GM21576 (cell line): ENCODE results near the gene AK8.

Experiments used
- ATAC-seq: cut with Tn5 transposase; IDR thresholded peaks from one replicate; pipeline ENCODE4 v1.9.1; 2021; ENCODE audit warnings: mild to moderate bottlenecking, moderate library complexity; ENCODE audit not compliant: unreplicated experiment

Gene AK8, protein sequence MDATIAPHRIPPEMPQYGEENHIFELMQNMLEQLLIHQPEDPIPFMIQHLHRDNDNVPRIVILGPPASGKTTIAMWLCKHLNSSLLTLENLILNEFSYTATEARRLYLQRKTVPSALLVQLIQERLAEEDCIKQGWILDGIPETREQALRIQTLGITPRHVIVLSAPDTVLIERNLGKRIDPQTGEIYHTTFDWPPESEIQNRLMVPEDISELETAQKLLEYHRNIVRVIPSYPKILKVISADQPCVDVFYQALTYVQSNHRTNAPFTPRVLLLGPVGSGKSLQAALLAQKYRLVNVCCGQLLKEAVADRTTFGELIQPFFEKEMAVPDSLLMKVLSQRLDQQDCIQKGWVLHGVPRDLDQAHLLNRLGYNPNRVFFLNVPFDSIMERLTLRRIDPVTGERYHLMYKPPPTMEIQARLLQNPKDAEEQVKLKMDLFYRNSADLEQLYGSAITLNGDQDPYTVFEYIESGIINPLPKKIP

DNA sequence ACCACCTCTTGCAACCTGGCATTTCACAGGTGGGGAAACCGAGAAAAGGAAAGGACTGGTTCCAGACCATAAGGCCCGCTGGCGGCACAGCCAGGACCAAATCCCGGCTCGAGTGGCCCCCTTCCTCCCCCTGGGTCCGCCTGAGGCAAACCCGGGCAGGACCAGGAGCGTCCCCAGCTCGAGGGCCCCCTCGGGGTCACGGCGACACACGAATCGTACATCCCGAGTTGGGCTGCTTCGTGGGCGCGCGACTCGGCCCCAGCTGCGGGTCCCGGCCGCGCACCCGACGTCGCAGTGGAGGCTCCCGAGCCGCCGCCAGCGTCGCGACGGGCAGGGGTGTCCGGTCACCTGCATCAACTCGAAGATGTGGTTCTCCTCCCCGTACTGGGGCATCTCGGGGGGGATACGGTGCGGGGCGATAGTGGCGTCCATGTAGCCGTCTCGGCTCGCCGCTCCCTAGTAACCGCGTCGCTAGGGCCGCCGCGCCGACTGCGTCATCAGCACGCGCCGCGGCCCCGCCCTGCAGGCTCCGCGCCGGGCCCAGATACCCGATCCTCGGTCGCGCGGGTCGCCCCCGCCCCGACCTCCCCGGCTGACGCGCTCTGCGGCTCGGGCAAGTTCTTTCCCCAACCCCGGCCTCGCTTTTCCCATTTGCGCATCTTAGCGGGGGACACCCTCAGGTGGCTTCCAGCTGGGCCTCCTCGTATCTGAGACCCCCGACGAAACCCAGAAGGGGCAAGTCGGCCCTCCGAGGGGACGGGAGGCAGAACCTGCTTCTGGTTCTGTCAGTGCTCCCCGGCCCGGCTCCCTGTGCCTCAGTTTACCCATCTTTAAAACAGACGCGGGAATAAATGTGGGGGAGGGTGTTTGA, at the start of gene AK8:
AK8 (minus strand) TSS at position 461 of the 871 bp plus-strand sequence; CDS start at position 432, 29 bp downstream.
- no peak for ATAC-seq

DNA sequence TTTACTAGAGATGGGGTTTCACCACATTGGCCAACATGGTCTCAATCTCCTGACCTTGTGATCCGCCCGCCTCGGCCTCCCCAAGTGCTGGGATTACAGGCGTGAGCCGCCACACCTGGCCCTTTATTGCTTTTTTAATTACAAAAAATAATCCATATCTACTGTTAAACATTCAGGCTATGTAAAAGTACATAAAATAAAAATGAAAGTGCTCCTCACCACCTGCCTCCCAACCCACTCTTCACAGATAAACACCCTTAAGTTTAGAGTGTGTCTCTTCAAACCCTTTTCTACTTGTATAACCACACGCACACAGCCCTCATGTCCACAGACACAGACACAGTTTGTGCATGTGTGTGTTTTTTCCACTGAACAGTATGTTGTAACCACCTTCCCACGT, 49.6 kb upstream of the AK8 start:
- ATAC-seq = no peak

DNA sequence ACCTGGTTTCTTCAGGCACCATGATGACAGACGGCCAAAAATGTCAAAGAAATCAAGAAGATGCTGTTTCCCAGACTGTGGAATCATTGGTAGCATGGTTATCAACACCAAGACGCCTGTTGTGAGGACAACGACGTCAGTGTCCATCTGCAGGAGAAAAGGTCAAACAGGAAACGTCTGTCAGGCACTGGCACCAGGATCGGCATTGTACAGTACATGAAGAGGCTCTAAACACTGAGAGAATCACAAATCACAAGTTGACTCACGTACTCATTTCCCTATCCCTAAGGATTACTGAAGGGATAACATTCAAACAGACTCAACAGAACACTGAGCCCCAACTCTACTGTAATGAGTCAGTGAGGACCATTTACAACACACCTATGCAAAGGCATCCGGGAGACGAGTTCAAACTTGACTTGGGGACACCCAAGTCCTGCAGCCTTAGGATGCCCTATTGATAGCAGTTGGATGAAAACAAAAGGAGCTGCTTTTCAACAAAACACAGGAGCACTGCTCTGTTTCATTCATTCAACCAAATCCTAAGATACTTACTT, 45.3 kb upstream of the AK8 start:
- no peak for ATAC-seq

DNA sequence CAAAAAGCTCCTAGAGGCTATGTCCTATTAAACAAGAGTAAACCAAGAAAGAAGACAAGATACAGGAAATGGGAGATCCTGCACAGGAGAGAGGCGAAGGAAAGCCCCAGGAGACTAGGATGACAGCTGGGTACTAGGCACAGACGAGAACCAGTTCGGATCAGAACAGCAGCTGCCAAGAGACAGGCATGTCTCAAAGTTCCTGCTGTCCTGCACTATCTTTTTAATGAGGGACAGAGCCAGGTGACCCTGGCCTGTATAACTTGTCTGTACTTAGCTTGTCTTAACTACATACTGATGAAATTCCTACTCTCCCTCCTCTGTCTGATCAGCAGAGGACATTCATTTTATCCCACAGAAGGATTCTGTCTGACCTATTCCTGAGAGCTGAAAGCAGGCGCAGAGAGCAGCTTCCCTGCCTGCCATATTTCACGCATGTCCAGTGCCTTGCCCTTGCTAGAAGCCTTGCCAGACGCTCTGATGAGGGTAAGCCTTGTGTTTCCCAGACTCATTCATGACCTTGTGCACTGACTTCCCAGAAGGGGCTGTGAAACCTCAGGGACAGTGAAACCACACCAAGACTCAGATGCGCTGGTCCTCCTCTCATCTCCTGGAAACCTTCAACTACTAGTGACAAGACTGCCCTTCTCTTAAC, 41.7 kb upstream of the AK8 start:
- no peak for ATAC-seq

DNA sequence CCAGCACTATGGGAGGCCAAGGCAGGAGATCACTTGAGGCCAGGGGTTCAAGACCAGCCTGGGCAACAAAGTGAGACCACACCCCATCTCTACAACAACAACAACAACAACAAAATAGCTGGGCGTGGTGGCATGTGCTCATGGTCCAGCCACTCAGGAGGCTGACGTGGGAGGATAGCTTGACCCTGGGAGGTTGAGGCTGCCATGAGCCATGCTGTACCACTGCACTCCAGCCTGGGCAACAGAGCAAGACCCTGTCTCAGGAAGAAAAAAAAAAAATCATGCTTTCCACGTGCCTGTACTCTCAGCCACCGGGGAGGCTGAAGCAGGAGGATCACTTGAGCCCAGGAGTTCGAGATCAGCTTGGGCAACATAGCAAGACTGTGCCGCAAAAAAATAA, 36.8 kb upstream of the AK8 start:
- ATAC-seq = no peak

DNA sequence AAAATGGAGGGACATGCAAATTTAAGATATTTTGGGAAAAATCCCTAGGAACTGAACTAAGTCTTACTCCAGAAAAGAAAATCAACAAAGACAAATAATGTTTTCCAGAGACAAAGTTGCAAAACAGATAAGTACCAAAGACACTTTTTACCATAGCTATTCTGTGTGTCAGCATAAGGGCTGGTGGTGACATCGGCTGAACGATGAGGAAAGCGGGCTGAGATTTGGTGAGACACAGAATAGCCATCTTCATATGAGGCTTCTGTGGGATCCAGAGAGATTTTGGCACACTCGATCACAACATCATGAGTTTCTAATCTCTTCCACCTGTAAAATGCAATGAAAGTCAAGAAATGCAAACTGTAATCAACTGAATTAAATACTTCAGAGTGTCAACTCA, 34.0 kb upstream of the AK8 start:
- no peak for ATAC-seq

DNA sequence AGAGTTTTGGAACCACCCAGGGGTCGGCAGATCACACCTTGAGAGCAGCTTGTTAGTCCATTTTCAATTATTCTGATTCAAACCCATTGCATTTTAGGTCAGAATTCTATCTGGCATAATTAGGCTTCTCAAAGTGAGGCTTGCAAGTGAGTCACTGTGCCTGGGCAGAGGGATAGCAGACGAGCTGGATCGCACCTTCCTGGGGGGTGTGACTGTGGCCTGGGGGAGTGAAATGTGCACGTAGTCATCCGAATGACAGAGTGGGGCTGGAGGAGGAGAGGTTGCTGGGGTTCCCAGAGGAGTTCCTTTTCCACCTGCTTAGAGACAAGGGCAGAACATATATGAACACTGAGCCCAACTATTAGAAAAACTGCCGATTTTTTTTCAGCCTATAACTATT, 32.3 kb upstream of the AK8 start:
- ATAC-seq = no peak

DNA sequence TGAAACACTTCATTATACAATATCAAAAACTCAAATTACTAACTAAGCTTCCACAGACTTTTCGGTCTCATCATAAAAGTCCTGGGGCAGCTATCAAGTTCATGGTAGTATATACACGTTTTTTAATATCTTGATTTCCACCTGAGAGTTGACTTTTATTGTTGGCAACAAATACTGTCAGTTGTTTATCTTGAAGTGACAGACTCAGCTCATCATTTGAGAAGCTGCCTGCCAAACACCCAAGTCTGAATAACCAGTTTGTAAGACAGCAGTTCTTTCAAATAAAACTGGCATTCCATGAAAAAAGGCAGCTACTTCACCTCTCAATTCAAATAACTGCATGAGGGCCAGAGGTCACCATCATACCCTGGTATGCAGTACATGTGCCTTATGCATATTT, 31.2 kb upstream of the AK8 start:
- ATAC-seq = no peak

DNA sequence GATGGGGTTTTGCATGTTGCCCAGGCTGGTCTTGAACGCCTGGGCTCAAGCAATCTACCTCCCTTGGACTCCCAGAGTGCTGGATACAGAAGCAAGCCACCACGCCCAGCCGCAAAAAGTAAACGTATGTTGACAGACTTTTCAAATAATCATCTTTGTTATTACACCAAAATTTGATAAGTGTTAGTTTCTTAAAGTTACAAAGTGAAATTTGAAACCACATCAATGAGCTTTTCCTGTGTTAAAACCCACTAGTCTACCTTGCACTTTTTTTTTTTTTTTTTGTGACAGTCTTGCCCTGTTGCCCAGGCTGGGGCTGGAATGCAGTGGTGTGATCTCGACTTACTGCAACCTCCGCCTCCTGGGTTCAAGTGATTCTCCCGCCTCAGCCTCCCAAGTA, 30.6 kb upstream of the AK8 start:
- ATAC-seq = no peak

DNA sequence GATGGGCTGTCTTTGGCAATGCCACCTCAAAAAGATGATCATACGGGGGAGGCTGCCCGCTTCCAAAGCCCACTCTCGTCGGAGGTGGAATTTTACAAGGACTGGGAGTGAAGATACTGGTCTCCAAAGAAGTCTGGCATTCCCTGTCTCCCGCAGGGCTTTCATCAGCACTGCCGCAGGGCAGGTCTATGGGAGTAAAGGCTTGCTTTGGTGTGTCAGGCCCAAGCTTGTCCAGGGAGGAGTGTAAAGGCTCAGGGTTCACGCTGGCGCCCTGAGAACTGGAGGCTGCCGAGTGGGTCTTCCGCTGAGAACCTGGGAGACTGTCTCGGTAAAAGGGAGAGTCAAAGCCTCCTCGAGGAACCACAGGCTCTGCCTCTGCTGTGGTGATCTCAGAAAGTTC, 27.6 kb upstream of the AK8 start:
- no peak for ATAC-seq

DNA sequence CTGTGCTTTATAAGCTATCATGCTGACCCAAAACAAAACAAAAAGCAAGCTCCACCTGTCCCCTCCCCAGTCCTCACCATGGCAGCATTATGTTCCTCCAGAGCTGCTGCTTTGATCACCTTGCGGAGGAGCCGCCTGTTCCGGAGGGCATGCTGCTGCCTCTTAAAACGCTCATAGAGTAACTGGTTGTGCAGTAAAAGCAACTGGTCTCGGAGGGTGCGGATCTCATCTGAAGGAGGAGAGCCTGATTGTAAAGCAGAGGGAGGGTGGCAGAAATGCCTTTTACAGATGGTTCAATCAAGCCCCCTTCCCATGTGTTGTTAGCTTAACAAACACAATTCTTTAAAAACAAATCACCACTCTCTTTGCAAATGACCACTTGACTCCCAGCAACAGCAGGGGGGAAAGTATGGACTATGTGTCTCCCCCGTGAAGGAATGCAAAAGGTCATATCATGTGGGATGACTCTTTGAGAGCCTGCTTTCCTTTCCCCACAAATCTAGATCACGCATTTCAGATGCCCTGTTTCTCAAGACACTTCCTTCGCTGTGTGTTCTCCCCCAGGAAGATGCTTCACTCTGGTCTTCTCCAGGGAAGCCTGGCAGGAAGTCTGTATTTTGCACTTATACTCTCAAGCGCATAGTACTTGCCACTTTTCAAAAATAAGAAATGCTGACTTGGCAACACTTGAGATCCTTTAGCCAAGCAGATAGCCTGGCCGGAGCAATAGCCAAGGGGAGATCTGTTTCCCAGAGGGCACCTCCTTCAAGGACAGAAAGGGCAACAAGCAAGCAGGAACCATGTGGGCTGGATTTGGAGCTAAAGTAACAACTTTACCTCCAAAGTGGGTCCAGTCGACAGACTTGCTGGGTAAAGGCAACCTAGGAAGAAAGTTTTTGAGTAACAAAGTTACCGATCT, 25.7 kb upstream of the AK8 start:
- ATAC-seq = no peak

DNA sequence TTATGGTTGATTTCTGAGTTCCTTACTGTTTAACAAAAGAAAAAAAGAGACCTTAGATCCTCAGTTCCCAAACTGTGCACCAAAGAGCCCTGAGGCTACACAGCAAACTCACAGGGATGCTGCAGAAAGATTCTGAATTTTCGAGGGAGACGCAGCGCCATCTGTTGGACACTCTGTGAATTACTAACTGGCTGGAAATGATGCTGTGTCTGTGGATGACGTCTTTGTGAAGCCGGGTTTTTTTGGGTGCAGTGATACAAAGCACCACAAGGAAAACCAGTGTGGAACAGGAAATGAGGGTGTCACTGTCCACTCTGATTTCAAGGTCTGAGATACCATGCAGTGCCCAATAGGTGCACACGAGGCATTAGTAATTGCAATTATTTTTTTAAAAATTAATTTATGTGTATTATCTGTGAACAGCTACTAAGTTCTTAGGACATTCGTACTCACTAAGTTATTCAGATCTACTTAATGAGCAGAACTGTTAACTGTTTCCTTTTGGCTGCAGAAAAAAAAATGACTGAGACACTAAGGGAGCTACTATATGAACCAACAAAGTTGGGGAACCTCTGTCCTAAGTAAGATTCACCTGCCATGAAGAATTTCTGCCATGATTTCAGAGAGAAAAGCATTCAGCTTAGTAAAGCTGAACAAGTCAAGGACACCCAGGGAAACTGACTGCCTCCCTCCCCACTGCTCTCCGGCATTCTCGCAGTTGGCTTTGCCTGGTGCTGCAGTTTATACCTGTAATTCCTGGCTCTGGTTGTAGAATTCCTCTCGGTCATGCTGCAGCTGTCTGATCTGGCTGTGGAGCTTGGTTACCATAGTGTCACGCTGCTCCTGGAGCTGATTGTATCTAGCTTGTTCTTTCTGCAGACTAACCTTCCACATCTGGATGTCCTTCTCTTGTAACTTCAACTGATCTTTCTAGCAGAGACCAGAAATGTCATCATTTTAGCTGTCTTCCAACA, 24.1 kb upstream of the AK8 start:
- no peak for ATAC-seq

DNA sequence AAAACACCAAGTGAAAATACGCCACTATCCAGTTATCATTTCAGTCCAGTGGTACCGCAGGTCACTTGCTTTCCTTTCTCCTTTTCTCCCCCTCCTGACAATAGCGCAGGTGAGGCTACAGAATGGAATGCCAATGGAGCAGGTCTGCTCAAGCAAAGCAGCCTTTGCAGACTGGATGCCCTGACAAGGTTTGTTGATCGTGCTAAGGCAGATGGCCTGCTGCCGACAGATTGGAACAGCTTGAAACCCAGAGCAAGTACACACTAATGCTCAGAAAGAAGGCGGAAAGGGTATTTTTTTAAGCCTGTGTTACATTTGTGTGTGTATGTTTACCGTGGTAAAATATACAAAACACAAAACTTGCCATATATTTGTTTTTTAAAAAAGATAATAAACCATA, 20.0 kb upstream of the AK8 start:
- no peak for ATAC-seq

DNA sequence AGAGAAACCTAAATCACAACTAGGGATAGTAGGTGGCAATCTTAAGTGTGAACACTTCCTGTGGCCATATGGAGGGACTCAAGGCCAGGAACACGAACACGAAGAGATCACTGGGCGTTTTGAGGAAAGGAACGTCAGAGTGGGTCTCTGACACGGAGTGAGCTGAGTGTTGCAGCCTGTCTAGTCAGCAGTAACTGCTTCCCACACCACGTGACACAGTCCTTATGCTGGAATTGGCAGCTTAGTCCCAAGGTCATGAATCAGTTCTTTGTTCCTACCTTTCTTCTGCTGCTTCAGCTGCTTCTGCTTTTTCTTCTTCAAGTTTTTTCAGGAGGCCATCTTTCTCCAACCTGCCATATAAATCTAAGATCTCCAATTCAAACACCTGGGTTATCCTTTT, 18.8 kb upstream of the AK8 start:
- no peak for ATAC-seq

DNA sequence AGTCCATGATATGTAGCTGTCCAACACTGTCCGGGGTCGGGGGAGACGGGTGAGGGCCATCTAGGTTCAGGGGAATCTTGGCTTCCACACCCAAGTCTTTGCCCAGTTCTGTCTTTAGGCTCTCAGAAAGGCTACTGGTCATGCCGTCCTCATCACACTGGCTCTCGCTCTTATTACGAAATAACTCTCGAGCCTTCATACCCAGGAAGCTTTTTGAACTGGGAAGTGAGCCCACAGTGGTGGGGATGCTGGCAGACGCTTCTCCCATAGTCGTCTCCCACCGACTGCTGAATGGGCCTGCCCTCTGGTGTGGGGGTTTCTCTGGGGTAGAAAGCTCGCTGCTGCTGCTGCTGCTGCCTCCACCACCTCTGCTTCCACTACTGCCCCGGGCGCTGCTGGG, 18.2 kb upstream of the AK8 start:
- ATAC-seq = no peak

DNA sequence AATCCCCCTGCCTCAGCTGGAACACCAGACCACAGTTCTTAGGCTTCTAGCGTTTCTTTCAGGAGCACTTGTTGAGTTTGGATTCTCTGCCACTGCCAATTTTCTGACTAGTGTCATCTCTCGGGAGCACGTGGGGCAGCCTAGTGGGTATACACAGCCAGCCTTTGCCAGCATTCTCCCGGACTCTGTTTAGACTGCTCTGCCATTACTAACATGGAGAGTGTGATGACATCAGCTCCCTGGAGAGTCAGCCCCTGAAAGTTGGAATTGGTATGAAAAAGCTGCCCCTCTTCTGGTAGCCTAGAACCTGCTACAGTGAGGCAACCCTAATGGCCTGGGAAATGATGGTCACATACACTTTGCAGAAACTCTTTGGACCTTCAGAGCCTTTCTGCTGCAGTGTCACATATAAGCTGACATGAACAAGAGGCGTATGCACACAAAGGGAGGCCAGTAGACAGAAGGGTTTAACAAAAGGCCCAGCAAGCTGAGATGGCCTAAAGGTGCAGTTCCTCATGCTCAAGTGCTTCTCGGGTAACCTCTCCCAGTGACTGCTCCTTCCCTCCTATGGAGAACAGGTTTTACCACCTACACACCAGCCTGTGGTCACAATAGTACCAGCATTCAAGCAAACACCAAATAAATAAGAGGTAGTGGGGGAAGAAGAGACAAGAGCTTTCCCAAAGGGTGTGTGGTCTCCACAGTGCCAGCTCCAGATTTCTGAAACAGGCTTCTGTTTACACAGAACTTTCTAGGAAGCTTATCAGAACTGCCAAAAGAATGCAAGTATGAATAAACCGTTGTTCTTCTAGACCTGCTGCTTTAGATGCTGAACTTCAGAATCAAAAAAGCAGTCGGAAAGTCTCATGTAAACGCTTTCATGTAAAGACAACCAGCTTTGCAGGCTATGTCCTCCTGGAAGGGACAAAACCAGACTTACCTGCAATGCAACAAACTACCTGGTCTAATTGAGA, 17.1 kb upstream of the AK8 start:
- no peak for ATAC-seq

DNA sequence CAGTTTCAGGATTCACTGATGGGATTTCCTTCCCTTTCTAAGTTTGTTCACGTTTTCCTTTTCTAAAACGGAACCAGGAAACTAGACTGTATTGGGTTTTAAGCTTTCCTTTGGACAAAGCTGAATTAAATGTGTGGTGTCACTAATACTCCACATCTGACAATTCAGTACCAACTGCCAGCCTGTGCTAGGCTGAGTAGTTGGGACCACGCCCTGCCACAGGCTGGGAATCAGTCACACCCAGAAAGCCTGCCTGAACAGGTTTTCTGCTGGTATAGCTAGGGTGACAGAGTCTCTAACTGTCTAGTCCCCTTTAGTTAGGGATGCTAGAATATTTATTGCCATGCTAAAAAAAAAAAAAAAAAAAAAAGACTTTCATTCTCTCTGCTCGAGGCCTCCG, 16.3 kb upstream of the AK8 start:
- no peak for ATAC-seq

DNA sequence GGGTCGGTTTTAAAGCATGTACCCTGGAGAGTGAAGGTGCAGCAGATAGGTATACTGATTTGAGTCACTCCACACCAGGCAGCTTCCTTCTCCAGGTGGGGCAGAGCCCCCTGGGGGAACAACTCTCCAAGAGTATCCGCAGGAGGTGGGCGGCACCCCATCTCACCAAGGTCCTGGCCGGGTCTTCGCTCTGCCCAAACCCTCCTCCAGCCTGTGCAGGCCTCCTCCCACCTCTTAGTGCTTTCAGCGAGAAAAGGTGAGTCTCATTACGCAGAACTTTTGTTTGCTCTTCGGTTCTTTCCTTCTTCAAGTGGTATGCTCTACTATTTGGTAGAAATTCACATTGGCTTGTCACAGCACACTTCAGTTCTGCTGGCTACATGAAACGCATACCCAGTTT, 14.3 kb upstream of the AK8 start:
- no peak for ATAC-seq
